ENCODE measurements around the gene UQCC5. TPM values are rescaled to one million over a fixed set of nuclear protein-coding genes. Genes with fewer than 3 reads are reported as not detected.
"Not testable (repeated sequence)": the region's sequence is repeated elsewhere in the genome, so short reads cannot be mapped to it uniquely, and the experiment has no call there.

Gene UQCC5
- total RNA-seq, 1 donor from 2014 or later, result 22.8 TPM

- Mint-ChIP-seq H3K4me3 (no peak overlapping the region), H3K27me3 (no peaks in the 10 kb centered on the region), H3K36me3 (peaks cover 10% of the 10 kb centered on the region), H3K27ac (no peak overlapping the region), H3K9me3 (no peaks in the 10 kb centered on the region), H3K4me1 (ENCODE audit: unreplicated experiment) (peaks cover 4% of the 10 kb centered on the region)
- no peak for DNase-seq (ENCODE audit: extremely low spot score, unreplicated experiment)
- no peak for TF ChIP-seq CTCF (conservative IDR thresholded peaks at IDR 0.05)
Observed at GRCh38 chr3:52523386-52524257, 12.8 kb upstream of the UQCC5 start.

DNA sequence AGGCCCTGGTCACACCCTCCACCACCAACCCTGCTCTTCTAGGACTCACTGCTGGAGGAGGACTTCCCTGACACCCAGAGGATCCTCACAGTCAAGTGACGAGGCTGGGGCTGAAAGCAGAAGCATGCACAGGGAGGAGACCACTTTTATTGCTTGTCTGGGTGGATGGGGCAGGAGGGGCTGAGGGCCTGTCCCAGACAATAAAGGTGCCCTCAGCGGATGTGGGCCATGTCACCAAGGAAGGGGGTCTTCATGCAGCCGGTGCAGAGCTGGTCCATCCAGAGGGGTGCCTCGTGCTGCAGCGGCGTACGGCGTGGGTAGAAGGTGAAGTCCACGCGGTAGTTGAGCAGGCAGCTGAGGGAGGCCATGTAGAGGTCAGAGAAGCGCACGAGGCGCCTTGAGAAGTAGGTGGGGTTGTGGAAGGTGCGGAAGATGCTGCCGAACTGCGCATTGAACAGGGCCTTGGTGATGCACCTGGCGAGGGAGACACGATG is 12.1 kb upstream of the UQCC5 start:
- peaks cover 4% of the 10 kb centered on the region for H3K4me1 Mint-ChIP-seq (ENCODE audit: unreplicated experiment)
- no peaks in the 10 kb centered on the region for H3K27me3 Mint-ChIP-seq
- DNase-seq (ENCODE audit: extremely low spot score, unreplicated experiment), result no peak
- H3K9me3 Mint-ChIP-seq, result no peaks in the 10 kb centered on the region
- no peak overlapping the region for H3K4me3 Mint-ChIP-seq
- no peak for TF ChIP-seq CTCF (conservative IDR thresholded peaks at IDR 0.05)
- H3K36me3 Mint-ChIP-seq, result peaks cover 10% of the 10 kb centered on the region
- H3K27ac Mint-ChIP-seq, result no peak overlapping the region

- no peak for TF ChIP-seq CTCF (conservative IDR thresholded peaks at IDR 0.05)
- DNase-seq (ENCODE audit: extremely low spot score, unreplicated experiment), result no peak
- no peaks in the 10 kb centered on the region for H3K9me3 Mint-ChIP-seq
- H3K36me3 Mint-ChIP-seq, result peaks cover 10% of the 10 kb centered on the region
- H3K27me3 Mint-ChIP-seq, result no peaks in the 10 kb centered on the region
- H3K27ac Mint-ChIP-seq, result peak overlapping the region; percentile 61
- H3K4me3 Mint-ChIP-seq, result no peak overlapping the region
- H3K4me1 Mint-ChIP-seq (ENCODE audit: unreplicated experiment), result peaks cover 5% of the 10 kb centered on the region
Observed at GRCh38 chr3:52524752-52525679, 11.4 kb upstream of the UQCC5 start.

GRCh38 chr3:52525680-52526561 is 10.5 kb upstream of the UQCC5 start:
- Mint-ChIP-seq H3K27ac (peak overlapping the region; percentile 61), H3K4me1 (ENCODE audit: unreplicated experiment) (peaks cover 7% of the 10 kb centered on the region), H3K27me3 (no peaks in the 10 kb centered on the region), H3K36me3 (peaks cover 10% of the 10 kb centered on the region), H3K4me3 (no peak overlapping the region), H3K9me3 (no peaks in the 10 kb centered on the region)
- TF ChIP-seq CTCF (conservative IDR thresholded peaks at IDR 0.05), result no peak
- DNase-seq (ENCODE audit: extremely low spot score, unreplicated experiment), result no peak

- DNase-seq (ENCODE audit: extremely low spot score, unreplicated experiment); H3K27me3 Mint-ChIP-seq; H3K4me3 Mint-ChIP-seq; H3K4me1 Mint-ChIP-seq (ENCODE audit: unreplicated experiment); H3K9me3 Mint-ChIP-seq: not testable (repeated sequence)
- Mint-ChIP-seq H3K27ac (peak overlapping the region; percentile 61), H3K36me3 (peaks cover 10% of the 10 kb centered on the region)
Observed at GRCh38 chr3:52526671-52527038, 9.8 kb upstream of the UQCC5 start.
